ENCODE data around the gene HHAT. TPM values are rescaled to one million over a fixed set of nuclear protein-coding genes. Genes with fewer than 3 reads are reported as not detected.

HHAT gene
- total RNA-seq, 4 donors from 2014 or later, result 0.83 to 1.6 (median 1.2) TPM

GRCh38 chr1:210523830-210524229 is 195.1 kb downstream of the HHAT start:
- DNase-seq (ENCODE audit: extremely low spot score), result no peak
- Histone ChIP-seq H3K4me3 (no peak overlapping the region), H3K27me3 (no peaks in the 10 kb centered on the region), H3K4me1 (no peaks in the 10 kb centered on the region), H3K27ac (replicated peaks in 1 of 4) (no peak overlapping the region), H3K36me3 (no peaks in the 10 kb centered on the region), H3K9me3 (no peaks in the 10 kb centered on the region)
- TF ChIP-seq POLR2A (IDR thresholded peaks at IDR 0.05; ENCODE audit: low read depth) (no peak), POLR2AphosphoS5 (IDR thresholded peaks at IDR 0.05) (no peak), EP300 (IDR thresholded peaks at IDR 0.05) (no peak)
- TF ChIP-seq, protein P1, sequence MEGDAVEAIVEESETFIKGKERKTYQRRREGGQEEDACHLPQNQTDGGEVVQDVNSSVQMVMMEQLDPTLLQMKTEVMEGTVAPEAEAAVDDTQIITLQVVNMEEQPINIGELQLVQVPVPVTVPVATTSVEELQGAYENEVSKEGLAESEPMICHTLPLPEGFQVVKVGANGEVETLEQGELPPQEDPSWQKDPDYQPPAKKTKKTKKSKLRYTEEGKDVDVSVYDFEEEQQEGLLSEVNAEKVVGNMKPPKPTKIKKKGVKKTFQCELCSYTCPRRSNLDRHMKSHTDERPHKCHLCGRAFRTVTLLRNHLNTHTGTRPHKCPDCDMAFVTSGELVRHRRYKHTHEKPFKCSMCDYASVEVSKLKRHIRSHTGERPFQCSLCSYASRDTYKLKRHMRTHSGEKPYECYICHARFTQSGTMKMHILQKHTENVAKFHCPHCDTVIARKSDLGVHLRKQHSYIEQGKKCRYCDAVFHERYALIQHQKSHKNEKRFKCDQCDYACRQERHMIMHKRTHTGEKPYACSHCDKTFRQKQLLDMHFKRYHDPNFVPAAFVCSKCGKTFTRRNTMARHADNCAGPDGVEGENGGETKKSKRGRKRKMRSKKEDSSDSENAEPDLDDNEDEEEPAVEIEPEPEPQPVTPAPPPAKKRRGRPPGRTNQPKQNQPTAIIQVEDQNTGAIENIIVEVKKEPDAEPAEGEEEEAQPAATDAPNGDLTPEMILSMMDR (IDR thresholded peaks at IDR 0.05), result no peak
- intact Hi-C loops (cut with DNase I), result no loop called here
- 85% methylated on average over 4 of the region's 4 CpGs for WGBS

DNA sequence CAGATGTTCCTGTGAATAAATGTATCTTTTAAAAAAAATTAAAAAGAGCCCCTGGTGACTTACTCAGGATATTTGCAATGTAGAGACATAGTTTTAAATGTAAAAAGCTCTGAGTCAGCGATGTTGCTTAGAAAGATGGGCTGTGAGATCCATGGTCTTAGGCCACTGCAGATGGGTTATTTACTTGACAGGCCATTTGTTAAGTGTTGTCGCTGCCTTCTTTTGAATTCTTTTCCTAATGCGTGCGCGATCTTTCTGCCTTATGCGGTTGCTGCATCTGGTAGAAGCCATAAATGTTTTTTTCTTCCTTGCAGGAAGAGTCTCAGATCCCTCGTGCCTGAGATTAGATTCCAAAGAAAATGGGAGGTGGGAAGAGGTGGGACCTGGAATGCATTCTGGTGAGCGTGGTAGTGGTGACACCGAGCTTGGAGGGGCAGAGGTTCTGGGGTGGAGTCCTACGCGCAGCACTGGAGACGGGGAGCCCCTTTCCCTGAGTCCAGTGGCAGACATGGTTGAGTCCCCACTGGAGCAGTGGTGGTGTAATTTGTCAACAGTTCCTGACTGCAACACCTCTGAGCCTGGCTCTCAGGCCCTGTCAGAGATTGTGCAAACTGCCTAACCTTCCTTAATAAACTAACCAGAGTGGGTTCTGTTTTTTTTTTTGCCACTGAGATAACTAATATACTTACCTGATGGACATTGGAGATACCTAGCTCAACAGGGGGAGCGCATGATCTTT is 197.2 kb downstream of the HHAT start:
- no peak for TF ChIP-seq POLR2AphosphoS5 (IDR thresholded peaks at IDR 0.05)
- TF ChIP-seq, protein P1 (IDR thresholded peaks at IDR 0.05), result no peak
- no peak for TF ChIP-seq EP300 (IDR thresholded peaks at IDR 0.05)
- TF ChIP-seq POLR2A (IDR thresholded peaks at IDR 0.05; ENCODE audit: low read depth), result no peak
- Histone ChIP-seq H3K27ac (replicated peaks in 1 of 4) (no peak overlapping the region), H3K9me3 (no peaks in the 10 kb centered on the region), H3K4me1 (no peaks in the 10 kb centered on the region), H3K27me3 (no peaks in the 10 kb centered on the region), H3K36me3 (no peaks in the 10 kb centered on the region), H3K4me3 (no peak overlapping the region)
- 84% methylated on average over 13 of the region's 13 CpGs for WGBS
- intact Hi-C loops (cut with DNase I), result no loop called here
- no peak for DNase-seq (ENCODE audit: extremely low spot score)

- TF ChIP-seq POLR2AphosphoS5 (IDR thresholded peaks at IDR 0.05), result no peak
- no peak for TF ChIP-seq EP300 (IDR thresholded peaks at IDR 0.05)
- no peak for TF ChIP-seq POLR2A (IDR thresholded peaks at IDR 0.05; ENCODE audit: low read depth)
- TF ChIP-seq, protein P1 (IDR thresholded peaks at IDR 0.05), result no peak
- H3K36me3 ChIP-seq, result no peaks in the 10 kb centered on the region
- no peaks in the 10 kb centered on the region for H3K9me3 ChIP-seq
- 85% methylated on average over 3 of the region's 3 CpGs for WGBS
- intact Hi-C loops (cut with DNase I), result no loop called here
- DNase-seq (ENCODE audit: extremely low spot score), result no peak
- no peak overlapping the region for H3K4me3 ChIP-seq
- no peak overlapping the region for H3K27ac ChIP-seq (replicated peaks in 1 of 4)
- no peaks in the 10 kb centered on the region for H3K27me3 ChIP-seq
- H3K4me1 ChIP-seq, result no peaks in the 10 kb centered on the region
These were observed 198.4 kb downstream of the HHAT start for GRCh38 chr1:210527091-210527490.

DNA sequence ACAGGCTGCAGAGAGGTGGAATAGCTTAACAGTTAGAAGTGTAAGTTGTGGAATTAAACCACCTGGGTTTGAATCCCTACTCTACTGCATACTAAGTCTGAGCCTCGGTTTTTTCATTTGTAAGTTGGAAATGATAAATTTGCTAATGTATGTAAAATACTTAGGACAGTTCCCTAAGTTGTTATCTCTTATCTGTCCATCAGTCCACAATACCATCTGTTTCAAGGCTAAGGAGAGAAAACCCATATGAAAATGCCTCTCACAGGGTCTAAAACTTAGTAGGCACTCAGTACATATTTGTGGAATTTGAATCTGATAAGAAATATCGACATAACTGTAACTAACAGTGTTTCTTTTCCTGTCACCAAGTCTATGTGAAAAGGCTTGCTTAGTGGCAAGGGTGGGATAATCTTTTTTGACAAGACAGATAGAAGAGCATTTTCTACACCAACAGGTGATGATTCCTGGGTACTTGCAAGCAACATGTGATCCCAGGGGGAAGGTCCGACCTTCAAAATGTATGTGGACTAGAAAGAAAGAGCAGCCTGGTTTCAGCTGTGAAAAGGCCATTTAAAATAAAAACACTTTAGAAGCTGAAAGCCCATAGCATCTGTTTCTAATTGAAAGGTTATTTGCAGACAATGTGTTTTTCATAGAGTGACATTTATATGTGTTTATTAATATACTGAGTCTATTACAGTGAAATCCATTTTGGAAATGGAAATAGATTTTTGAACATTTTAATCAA is 202.9 kb downstream of the HHAT start:
- TF ChIP-seq EP300 (IDR thresholded peaks at IDR 0.05) (no peak), POLR2AphosphoS5 (IDR thresholded peaks at IDR 0.05) (no peak), POLR2A (IDR thresholded peaks at IDR 0.05; ENCODE audit: low read depth) (no peak)
- TF ChIP-seq, protein P1 (IDR thresholded peaks at IDR 0.05), result no peak
- H3K4me3 ChIP-seq, result no peak overlapping the region
- H3K27ac ChIP-seq (replicated peaks in 1 of 4), result no peak overlapping the region
- intact Hi-C loops (cut with DNase I), result no loop called here
- no peaks in the 10 kb centered on the region for H3K9me3 ChIP-seq
- 60% methylated on average over 3 of the region's 3 CpGs for WGBS
- H3K36me3 ChIP-seq, result no peaks in the 10 kb centered on the region
- H3K27me3 ChIP-seq, result no peaks in the 10 kb centered on the region
- H3K4me1 ChIP-seq, result no peaks in the 10 kb centered on the region
- DNase-seq (ENCODE audit: extremely low spot score), result no peak

Data from esophagus muscularis mucosa (tissue), 4 donors.